Muscle layer of duodenum (tissue), 2 donors: ENCODE data around the gene YAP1.
A peak's percentile ranks its signal among the peaks of the same experiment; 100 is the strongest.

ENCODE experiments used
- H3K27ac ChIP-seq: one replicate; pipeline ENCODE4 v1.7.0; 2013; ENCODE audit warnings: mild to moderate bottlenecking, low read length
- H3K27me3 ChIP-seq: one replicate; pipeline ENCODE4 v1.7.0; 2013; ENCODE audit warnings: low read depth, mild to moderate bottlenecking, control low read depth, low read length
- H3K36me3 ChIP-seq, 2 donors: one replicate each; pipeline ENCODE4 v1.7.0; 2013; ENCODE audit warnings: low read length in 2 of 2, control low read depth in 1 of 2, mild to moderate bottlenecking in 1 of 2; ENCODE audit not compliant: insufficient read depth in 2 of 2, control insufficient read depth in 1 of 2
- H3K4me1 ChIP-seq, 2 donors: one replicate each; pipeline ENCODE4 v1.7.0; 2013; ENCODE audit warnings: low read length in 2 of 2, mild to moderate bottlenecking in 2 of 2, control low read depth in 1 of 2, moderate library complexity in 1 of 2; ENCODE audit not compliant: insufficient read depth in 2 of 2, control insufficient read depth in 1 of 2
- H3K4me3 ChIP-seq, 2 donors: one replicate each; pipeline ENCODE4 v1.7.0; 2013; ENCODE audit warnings: low read length in 2 of 2, low read depth in 1 of 2, mild to moderate bottlenecking in 1 of 2
- H3K9me3 ChIP-seq, 2 donors: one replicate each; pipeline ENCODE4 v1.7.0; 2013; ENCODE audit warnings: low read length in 2 of 2, control low read depth in 1 of 2, mild to moderate bottlenecking in 1 of 2; ENCODE audit not compliant: control insufficient read depth in 1 of 2
- donor health status: healthy.

The YAP1 gene

DNA sequence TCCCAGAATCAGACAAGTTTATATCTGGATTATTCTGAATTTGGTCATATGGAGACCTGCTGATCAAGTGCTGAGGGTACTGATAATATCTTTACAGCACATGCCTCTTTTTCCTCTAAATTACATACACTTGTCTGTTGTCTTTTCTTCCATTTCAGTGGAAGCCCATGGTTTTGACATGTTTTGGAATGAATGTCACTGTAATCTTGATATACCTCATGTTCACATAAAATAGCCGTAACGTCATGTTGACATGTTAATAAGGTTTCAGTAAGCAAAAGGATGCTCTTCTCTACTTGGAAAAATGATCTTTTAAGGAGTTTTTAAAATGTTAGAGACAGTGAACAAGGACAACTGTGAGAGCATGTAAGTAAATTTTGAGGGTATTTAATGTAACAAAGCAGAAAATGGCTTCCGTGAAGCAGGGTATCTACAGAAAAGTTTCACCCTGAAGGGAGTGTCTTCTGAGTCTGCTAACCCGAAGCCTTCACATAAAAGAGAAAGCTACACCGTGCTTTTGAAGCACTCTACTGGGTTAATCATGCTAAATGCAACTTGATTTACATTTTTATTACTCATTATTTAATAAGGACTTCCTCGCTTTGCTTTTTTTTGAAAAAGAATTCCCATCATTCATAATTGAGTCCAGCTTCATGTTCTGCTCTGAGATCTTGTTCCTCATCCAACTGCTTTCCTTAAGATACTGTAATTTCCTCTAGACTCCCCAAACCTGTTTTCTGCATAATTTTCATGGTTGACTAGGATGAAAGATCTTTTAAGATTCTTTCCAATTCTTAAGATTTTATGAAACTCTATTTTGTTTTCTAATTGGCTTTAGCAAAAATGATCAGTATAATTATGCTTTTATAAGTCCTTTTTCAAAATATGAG, 56.2 kb downstream of the YAP1 start:
- Histone ChIP-seq H3K4me3 (no peak overlapping the region), H3K4me1 (peaks cover 0 to 4% of the 10 kb centered on the region in 2 donors)

DNA sequence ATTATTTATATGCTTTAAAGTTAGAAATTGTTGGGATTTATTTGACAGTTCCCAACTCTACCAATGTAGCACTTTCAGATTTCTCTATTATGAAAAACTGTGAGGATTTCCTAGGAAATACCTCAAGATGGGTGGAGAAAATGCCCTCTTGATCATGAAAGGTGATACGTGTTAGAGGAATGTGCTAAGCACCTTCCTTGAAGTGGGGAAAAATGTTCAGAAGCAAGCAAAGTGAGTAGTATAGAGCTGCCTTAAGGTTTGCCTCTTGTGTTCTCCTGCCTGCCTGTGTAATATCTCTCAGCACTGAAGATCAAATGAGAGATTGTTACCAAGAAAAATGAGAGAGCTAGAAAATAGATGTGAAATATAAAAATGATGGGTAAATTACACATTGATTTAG, 58.2 kb downstream of the YAP1 start:
- Histone ChIP-seq H3K4me1 (peaks cover 0 to 4% of the 10 kb centered on the region in 2 donors), H3K9me3 (no peaks in the 10 kb centered on the region), H3K36me3 (peaks cover 0 to 2% of the 10 kb centered on the region in 2 donors), H3K4me3 (no peak overlapping the region), H3K27me3 (no peaks in the 10 kb centered on the region), H3K27ac (peak overlapping the region; percentile 0)

More for the DNA sequence above, 56.2 kb downstream of the YAP1 start:
- Histone ChIP-seq H3K27me3 (no peaks in the 10 kb centered on the region), H3K27ac (no peak overlapping the region), H3K36me3 (peaks cover 9 to 10% of the 10 kb centered on the region in 2 donors), H3K9me3 (no peaks in the 10 kb centered on the region)

DNA sequence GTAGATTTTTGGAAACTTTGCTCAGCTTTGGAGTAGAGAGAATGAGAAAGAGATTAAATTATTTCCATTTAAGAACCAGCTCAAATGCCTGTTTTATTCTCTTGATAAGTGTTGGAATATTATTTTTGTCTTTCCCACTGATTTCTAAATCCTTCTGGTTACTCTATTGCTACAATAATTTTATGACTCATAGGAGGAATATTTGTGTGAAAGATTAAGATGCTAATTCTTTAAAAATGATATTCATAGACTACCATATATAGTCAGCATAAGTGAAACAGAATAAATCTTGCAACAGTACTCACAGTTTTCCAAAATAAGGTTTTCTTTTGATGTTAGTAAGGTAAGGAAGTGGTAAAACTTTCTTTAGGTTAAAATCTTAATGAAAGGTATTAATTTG, 60.9 kb downstream of the YAP1 start:
- peaks cover 0 to 8% of the 10 kb centered on the region in 2 donors for H3K36me3 ChIP-seq
- no peaks in the 10 kb centered on the region for H3K27me3 ChIP-seq
- H3K4me1 ChIP-seq = peaks cover 0 to 4% of the 10 kb centered on the region in 2 donors
- no peaks in the 10 kb centered on the region for H3K9me3 ChIP-seq
- H3K27ac ChIP-seq = peak overlapping the region; percentile 58
- H3K4me3 ChIP-seq = no peak overlapping the region

DNA sequence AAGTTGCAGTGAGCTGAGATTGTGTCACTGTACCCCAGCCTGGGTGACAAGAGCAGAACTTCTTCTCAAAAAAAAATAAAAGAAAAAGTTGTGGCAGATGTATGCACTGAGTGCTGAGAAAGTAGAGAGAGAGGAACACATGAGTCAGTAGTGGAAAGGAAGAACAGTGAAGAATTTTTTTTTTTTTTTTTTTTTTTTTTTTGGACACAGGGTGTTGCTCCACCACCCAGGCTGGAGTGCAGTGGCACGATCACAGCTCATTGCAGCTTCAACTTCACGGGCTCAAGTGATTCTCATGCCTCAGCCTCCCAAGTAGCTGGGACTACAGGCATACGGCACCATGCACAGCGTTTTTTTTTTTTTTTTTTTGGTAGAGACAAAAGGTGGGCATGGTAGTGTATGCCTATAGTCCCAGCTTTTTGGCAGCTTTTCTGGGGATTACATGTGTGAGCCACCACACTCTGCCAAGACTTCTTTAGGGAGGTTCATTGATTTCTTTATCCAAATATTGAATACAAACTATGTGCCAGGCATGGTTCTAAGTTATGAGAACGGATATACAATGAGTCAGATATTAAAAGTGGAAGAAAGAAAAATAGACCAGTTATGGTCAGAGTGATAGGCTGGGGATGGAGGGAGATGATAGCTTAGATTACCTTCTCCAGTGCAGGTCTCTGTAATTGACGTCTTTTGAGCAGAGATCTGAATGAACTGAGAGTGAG, 62.0 kb downstream of the YAP1 start:
- peaks cover 4 to 8% of the 10 kb centered on the region in 2 donors for H3K36me3 ChIP-seq
- peaks cover 0 to 4% of the 10 kb centered on the region in 2 donors for H3K4me1 ChIP-seq
- H3K27ac ChIP-seq = peak overlapping the region; percentile 58
- H3K4me3 ChIP-seq = no peak overlapping the region
- H3K9me3 ChIP-seq = no peaks in the 10 kb centered on the region
- no peaks in the 10 kb centered on the region for H3K27me3 ChIP-seq

DNA sequence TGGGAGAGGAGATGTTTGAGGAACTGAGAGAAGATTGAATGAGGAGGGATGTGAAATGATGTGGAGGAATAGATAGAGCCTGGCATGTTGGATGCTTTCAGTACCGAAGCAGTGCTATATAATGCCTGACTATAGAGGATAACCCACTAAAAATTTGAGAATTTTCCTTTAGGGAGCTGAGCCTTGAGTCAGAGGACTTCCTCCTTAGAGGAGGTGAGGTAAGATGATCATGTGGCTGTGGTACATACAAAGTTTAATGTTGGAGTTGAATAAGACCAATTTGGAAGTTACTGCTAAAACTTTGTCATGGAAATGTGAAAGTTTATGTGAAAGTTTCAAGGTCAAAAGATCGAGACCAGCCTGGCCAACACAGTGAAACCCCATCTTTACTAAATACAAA, 66.9 kb downstream of the YAP1 start:
- Histone ChIP-seq H3K36me3 (peaks cover 8 to 9% of the 10 kb centered on the region in 2 donors), H3K27ac (peak overlapping the region; percentile 85), H3K4me1 (peaks cover 0 to 4% of the 10 kb centered on the region in 2 donors), H3K4me3 (no peak overlapping the region), H3K9me3 (no peaks in the 10 kb centered on the region), H3K27me3 (no peaks in the 10 kb centered on the region)

DNA sequence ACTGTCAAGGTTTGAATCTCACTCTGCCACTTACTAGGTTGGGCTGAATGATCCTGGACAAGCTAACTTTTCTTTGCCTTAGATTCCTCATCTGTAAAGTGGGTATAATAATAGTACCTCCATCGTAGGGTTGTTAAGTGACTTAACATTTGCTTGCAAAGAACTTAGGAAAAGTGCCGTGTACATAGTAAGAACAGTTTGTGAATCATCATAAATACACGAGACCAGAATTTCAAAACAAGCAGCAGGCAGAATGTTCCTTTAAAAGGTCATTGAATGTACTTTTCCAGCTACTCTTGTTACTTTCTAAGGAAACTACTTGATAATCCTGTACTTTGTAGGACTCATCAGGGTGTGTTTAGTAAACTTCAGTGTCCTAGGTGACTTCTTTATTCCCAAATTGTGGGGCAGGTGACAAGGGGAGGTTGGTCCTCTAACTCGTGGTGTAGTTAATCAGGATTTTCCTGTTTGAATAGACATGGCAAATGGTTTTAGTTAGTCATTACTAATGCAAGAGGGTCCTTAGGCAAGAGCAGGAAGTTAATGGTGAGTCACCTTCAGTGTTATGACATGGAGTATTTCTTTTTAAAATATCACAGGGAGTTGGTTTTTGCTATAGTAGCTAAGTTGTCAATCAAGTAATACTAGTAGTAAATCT, 67.9 kb downstream of the YAP1 start:
- peaks cover 0 to 4% of the 10 kb centered on the region in 2 donors for H3K4me1 ChIP-seq
- H3K4me3 ChIP-seq = no peak overlapping the region
- H3K27me3 ChIP-seq = no peaks in the 10 kb centered on the region
- H3K9me3 ChIP-seq = no peaks in the 10 kb centered on the region
- H3K36me3 ChIP-seq = peaks cover 8 to 9% of the 10 kb centered on the region in 2 donors
- H3K27ac ChIP-seq = peak overlapping the region; percentile 85

DNA sequence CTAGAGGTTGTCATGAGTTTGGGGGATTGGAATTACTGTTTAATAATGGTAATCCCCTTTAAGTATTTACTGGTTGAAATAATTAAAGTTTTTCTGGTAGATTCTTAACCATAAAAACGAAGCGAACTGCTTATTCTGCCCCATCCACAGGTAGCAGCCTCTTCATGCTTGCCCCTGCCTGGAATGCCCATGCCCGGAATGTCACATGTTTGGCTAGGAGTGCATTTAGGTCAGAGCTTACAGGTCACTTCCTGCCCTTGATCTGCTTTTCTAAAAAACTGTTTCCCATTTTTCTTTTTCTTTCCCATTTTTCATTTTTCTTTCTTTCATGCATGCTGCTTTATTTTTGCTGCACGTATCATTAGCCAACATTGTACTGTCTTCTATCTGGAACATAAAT, 69.1 kb downstream of the YAP1 start:
- H3K4me3 ChIP-seq = no peak overlapping the region
- no peaks in the 10 kb centered on the region for H3K27me3 ChIP-seq
- H3K9me3 ChIP-seq = no peaks in the 10 kb centered on the region
- peaks cover 0 to 4% of the 10 kb centered on the region in 2 donors for H3K4me1 ChIP-seq
- peak overlapping the region; percentile 49 for H3K27ac ChIP-seq
- H3K36me3 ChIP-seq = peaks cover 8 to 9% of the 10 kb centered on the region in 2 donors

DNA sequence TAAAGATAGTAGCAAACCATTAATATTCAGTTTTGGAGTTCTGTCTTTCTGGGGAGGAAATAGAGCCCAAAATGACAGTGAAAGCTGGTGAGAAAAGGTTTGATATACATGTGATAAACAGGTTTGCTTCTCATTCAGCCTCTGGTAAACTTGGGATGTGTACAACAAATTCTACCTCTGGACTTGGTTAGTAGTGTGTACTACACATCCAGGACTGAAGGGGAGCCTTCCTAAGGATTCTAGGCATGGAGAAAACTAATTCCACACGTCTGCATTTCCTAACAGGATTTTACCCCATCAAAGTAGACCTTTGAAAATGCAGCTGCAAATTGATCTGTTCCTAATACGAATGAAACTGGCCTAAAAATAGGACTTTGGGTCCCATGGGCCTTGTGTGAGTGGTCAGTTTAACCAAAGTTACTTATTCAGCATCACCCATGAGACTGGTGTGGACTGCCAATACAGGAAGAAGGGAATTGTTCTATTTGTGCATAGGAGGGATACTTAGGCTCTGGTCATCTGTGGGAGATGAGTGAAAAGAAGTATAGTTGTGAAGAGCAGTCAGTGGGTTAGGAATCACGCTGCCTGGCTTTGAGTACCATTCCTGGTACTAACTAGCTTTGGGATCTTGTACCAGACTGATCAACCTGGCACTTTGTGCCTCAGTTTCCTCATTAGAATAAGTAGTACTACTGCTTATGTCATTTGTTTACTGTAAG, 74.2 kb downstream of the YAP1 start:
- Histone ChIP-seq H3K27ac (no peak overlapping the region), H3K27me3 (no peaks in the 10 kb centered on the region), H3K9me3 (no peaks in the 10 kb centered on the region), H3K4me1 (peaks cover 0 to 19% of the 10 kb centered on the region in 2 donors), H3K4me3 (no peak overlapping the region), H3K36me3 (no peaks in the 10 kb centered on the region)

DNA sequence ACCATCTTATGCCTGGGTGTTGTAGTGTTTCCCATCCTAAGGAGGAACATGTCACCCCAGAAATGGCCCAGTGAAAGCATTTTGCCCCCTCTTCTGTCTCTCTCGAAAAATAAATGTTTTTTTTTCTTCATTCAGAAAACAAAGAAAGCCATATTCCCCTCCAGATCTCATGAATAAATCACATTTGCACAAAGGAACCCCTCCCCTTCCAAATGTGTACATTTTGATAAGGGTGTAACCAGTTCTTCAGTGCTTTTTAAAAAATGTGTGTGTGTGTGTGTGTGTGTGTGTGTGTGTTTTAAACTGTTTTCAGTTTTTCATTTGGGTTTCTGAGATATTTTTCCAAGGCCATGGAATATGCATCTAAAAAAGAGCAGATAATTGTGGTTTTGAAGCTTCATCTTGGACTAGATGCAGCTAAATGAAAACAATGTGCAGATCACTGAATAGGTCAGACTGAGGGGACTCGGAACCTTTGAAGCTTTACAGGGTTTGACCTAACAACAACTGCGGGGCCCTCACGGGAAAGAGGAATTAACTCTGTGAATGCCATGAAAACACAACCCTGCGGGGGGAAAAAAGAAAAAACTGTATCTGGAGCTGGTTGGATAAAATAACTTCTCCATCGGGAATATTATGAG, 76.4 kb downstream of the YAP1 start:
- Histone ChIP-seq H3K27ac (peak overlapping the region; percentile 29), H3K4me1 (peaks cover 0 to 19% of the 10 kb centered on the region in 2 donors), H3K4me3 (no peak overlapping the region), H3K36me3 (no peaks in the 10 kb centered on the region), H3K9me3 (no peaks in the 10 kb centered on the region), H3K27me3 (no peaks in the 10 kb centered on the region)

DNA sequence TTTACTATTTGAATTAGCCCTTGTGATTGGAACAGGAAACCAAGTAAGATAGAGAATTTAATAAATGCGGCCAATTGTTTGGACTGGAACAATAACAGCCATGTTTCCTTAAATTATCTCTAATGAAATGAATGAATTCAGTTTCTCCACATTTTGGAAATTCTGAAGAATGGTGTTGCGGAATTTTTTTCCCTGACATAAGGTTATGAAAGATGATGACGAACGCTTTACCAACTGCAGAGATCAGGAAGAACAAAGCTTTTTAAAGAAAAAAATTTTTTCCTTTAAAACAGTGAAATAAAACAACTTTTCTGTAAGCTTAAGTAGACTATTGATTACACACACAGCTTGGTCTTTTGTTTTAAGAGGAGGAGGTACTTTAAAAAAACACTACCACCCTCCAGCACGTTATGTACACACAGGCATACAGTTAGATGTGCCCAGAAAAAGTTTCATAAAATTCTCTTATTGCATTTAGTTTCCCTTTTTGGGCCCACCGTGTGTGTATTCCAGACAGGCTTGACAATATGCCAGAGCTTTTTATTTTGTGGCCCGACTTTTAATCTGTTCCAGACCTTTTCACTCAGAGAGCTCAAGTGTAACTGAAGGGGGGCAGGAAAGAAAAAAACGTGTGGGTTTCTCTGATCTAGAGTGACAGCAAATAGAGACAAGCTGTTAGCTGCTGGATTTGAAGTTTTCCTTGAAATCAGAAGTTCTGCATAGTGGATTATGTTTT, 77.3 kb downstream of the YAP1 start:
- H3K27ac ChIP-seq = peak overlapping the region; percentile 29
- H3K27me3 ChIP-seq = no peaks in the 10 kb centered on the region

More for the DNA sequence above, 77.3 kb downstream of the YAP1 start:
- no peaks in the 10 kb centered on the region for H3K9me3 ChIP-seq
- peaks cover 0 to 19% of the 10 kb centered on the region in 2 donors for H3K4me1 ChIP-seq
- no peak overlapping the region for H3K4me3 ChIP-seq
- H3K36me3 ChIP-seq = no peaks in the 10 kb centered on the region
